DND-41 (cell line): ENCODE data around the gene DDIT4L.

Experiments
- EZH2 ChIP-seq: IDR thresholded peaks from 3 replicates; pipeline ENCODE4 v1.6.1; 2012; ENCODE audit warnings: borderline replicate concordance, low read depth, mild to moderate bottlenecking, moderate library complexity, low read length, inconsistent platforms; ENCODE audit not compliant: severe bottlenecking
- TF ChIP-seq, protein P1 (sequence below): IDR thresholded peaks from 2 replicates; pipeline ENCODE4 v1.5.1; 2012; ENCODE audit warnings: borderline replicate concordance, low read length, moderate library complexity, mild to moderate bottlenecking; ENCODE audit not compliant: poor library complexity, severe bottlenecking; ENCODE audit errors: extremely low read depth

DNA sequence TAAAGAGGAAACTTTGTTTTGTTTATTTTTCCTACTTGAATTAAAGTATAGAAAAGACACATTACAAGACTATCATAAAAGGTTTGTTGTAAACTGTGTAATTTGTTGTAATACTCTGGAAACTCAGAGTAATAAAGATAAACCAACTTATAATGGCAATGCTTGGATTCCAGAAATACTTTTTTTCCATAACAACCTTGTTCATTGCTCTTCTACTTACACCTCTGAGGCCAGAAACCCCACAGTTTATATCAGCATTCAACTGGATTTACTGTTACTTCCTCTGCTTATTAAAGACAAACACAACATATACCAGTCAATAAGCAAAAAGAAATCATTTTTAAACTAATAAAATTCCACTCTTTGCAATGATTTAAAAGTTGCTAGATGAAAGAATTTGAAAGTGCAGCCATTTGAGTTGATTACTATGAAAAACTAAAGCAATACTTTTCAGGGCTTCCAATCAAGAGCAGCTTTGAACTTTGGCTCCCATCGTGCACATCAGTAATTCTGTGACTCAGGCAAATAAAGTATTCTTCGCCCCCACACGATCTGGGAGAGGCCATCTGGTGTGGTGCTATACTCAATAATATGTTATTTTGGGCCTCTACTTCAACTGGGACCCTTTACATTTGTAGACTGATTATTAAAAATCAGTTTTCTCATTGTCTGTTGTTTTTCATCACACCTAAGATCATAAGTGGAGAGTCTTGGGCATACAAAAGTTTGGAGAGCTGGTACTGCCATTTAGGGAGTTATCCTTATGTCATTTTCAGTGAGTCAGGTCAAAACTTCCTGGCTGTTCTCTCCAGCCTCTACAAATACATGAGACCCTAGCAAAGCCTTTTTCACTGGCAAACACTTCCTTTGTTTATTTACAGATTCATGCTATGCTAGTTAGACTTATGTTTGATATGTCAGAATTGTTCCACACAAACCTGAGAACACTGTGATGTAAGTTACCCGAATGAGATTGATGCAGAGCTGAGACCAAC is 20.5 kb downstream of the DDIT4L start:
- no peak for TF ChIP-seq EZH2
- TF ChIP-seq, protein P1, sequence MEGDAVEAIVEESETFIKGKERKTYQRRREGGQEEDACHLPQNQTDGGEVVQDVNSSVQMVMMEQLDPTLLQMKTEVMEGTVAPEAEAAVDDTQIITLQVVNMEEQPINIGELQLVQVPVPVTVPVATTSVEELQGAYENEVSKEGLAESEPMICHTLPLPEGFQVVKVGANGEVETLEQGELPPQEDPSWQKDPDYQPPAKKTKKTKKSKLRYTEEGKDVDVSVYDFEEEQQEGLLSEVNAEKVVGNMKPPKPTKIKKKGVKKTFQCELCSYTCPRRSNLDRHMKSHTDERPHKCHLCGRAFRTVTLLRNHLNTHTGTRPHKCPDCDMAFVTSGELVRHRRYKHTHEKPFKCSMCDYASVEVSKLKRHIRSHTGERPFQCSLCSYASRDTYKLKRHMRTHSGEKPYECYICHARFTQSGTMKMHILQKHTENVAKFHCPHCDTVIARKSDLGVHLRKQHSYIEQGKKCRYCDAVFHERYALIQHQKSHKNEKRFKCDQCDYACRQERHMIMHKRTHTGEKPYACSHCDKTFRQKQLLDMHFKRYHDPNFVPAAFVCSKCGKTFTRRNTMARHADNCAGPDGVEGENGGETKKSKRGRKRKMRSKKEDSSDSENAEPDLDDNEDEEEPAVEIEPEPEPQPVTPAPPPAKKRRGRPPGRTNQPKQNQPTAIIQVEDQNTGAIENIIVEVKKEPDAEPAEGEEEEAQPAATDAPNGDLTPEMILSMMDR: no peak
